Gastrocnemius medialis (tissue), 4 donors: ENCODE results near the gene ITPK1. TPM values are rescaled to one million over a fixed set of nuclear protein-coding genes. Genes with fewer than 3 reads are reported as not detected.
"Not testable (repeated sequence)": the region's sequence is repeated elsewhere in the genome, so short reads cannot be mapped to it uniquely, and the experiment has no call there.

Experiments used
- ATAC-seq, 2 donors: fragments of 150-250 bp; one replicate each; pipeline ENCODE4 v1.9.1; 2016
- DNase-seq, 2 donors: peaks; one replicate each; pipeline ENCODE4 v3.0.0-alpha.2; 2019
- H3K27ac ChIP-seq, 4 donors: fragments of 200-600 bp; sonication (generic); 1 replicate in 1 of 4; 2 replicates in 3 of 4; pipeline ENCODE4 v1.5.1; 2016 to 2018; ENCODE audit warnings: mild to moderate bottlenecking in 2 of 4, moderate library complexity in 1 of 4
- H3K27me3 ChIP-seq, 3 donors: fragments of 200-600 bp; sonication (generic) in 2 of 3; 1 replicate in 1 of 3; 2 replicates in 2 of 3; pipeline versions ENCODE4 v1.5.1 to v1.6.0; 2016 to 2019; ENCODE audit warnings: mild to moderate bottlenecking in 1 of 3, moderate library complexity in 1 of 3
- H3K36me3 ChIP-seq, 2 donors: fragments of 200-600 bp; sonication (generic) in 1 of 2; one replicate each; pipeline ENCODE4 v1.5.1; 2017 to 2018
- H3K4me1 ChIP-seq, 2 donors: fragments of 200-600 bp; sonication (generic) in 1 of 2; one replicate each; pipeline ENCODE4 v1.5.1; 2016 to 2017; ENCODE audit warnings: mild to moderate bottlenecking in 2 of 2
- H3K4me3 ChIP-seq, 4 donors: fragments of 200-600 bp; sonication (generic) in 3 of 4; 1 replicate in 1 of 4; 2 replicates in 3 of 4; pipeline ENCODE4 v1.5.1; 2016 to 2019; ENCODE audit warnings: mild to moderate bottlenecking in 2 of 4
- H3K9me3 ChIP-seq, 3 donors: fragments of 200-600 bp; sonication (generic) in 2 of 3; 1 replicate in 1 of 3; 2 replicates in 2 of 3; pipeline ENCODE4 v1.5.1; 2016 to 2019
- CTCF ChIP-seq, 5 experiments: fragments of 450-650 bp in 3 of 5; fragments of 200-600 bp in 2 of 5; sonication (generic) in 2 of 5; IDR thresholded peaks in 4 of 5; conservative IDR thresholded peaks in 1 of 5; 1 replicate in 4 of 5; 2 replicates in 1 of 5; pipeline ENCODE4 v1.5.1; 2016 to 2019; ENCODE audit warnings: antibody characterized with exemption in 5 of 5, mild to moderate bottlenecking in 3 of 5, moderate library complexity in 3 of 5
- POLR2A ChIP-seq, 2 donors: fragments of 450-650 bp; IDR thresholded peaks; one replicate each; pipeline ENCODE4 v1.6.1; 2017; ENCODE audit warnings: antibody characterized with exemption in 2 of 2, mild to moderate bottlenecking in 2 of 2, moderate library complexity in 2 of 2
- in situ Hi-C, 4 donors: fragments of 200-750 bp; cut with MboI; loops; one replicate each; pipeline versions ENCODE4 v1.15.0 to v1.8.0; 2017; ENCODE audit warnings: low sequenced_read_pairs in 4 of 4
- intact Hi-C: fragments of 100-400 bp; cut with DNase I; formaldehyde crosslinking; loops from one replicate; pipeline ENCODE4 v1.15.1; 2023; ENCODE audit warnings: low total_unique reads
- total RNA-seq, 4 donors: library from RNA; depleted of rRNA; stranded (reverse); fragments of >200 nt; gene quantifications; one replicate each; pipeline versions ENCODE4 v1.1.0 to v1.2.3, GENCODE V29; 2016

Gene ITPK1
- total RNA-seq, result 10 to 100 TPM; 49.7 to 80.1 (median 53.6) TPM

- Histone ChIP-seq H3K4me3 (peak within 1 kb of the TSS; percentile 83 to 94 (median 92)), H3K36me3 (no peaks in the 10 kb centered on the region), H3K4me1 (peaks cover 24 to 29% of the 10 kb centered on the region in 2 donors), H3K27ac (peak within 1 kb of the TSS; percentile 95 to 96 (median 96)), H3K9me3 (no peaks in the 10 kb centered on the region), H3K27me3 (no peaks in the 10 kb centered on the region)
- peak; percentile 80 to 85 for ATAC-seq
- in situ Hi-C loops (no loop called here), intact Hi-C loops (loop anchor here (1.0 to 2.0 kb wide), 6 partner anchors 23 to 217 kb away; partner anchors contain the start of genes BTBD7, GON7, LYSET and MOAP1)
- no peak for TF ChIP-seq POLR2A (IDR thresholded peaks at IDR 0.05)
- peak; percentile 9 to 55 (median 36) for TF ChIP-seq CTCF (IDR thresholded peaks at IDR 0.05 in 4 of 5, conservative IDR thresholded peaks at IDR 0.05 in 1 of 5)
- DNase-seq, result peak in 1 of 2 donors; percentile 39
Observed at GRCh38 chr14:93115821-93116675, at the start of gene ITPK1. ITPK1 (minus strand) TSS chr14:93115925; CDS start chr14:93115163, 762 bp downstream.

GRCh38 chr14:93163564-93163963 is 47.8 kb upstream of the ITPK1 start:
- Histone ChIP-seq H3K27ac (no peak overlapping the region), H3K27me3 (no peaks in the 10 kb centered on the region), H3K36me3 (no peaks in the 10 kb centered on the region), H3K9me3 (no peaks in the 10 kb centered on the region), H3K4me3 (no peak overlapping the region), H3K4me1 (no peaks in the 10 kb centered on the region)
- intact Hi-C loops (no loop called here), in situ Hi-C loops (no loop called here)
- TF ChIP-seq POLR2A (IDR thresholded peaks at IDR 0.05), result no peak
- no peak for TF ChIP-seq CTCF (IDR thresholded peaks at IDR 0.05 in 4 of 5, conservative IDR thresholded peaks at IDR 0.05 in 1 of 5)
- no peak for ATAC-seq
- no peak for DNase-seq

- Histone ChIP-seq H3K4me3 (no peak overlapping the region), H3K9me3 (no peaks in the 10 kb centered on the region), H3K27me3 (no peaks in the 10 kb centered on the region), H3K4me1 (no peaks in the 10 kb centered on the region), H3K27ac (no peak overlapping the region), H3K36me3 (no peaks in the 10 kb centered on the region)
- ATAC-seq (no peak), DNase-seq (no peak)
- no peak for TF ChIP-seq CTCF (IDR thresholded peaks at IDR 0.05 in 4 of 5, conservative IDR thresholded peaks at IDR 0.05 in 1 of 5)
- TF ChIP-seq POLR2A (IDR thresholded peaks at IDR 0.05), result no peak
- in situ Hi-C loops, result no loop called here
- intact Hi-C loops, result no loop called here
Observed at GRCh38 chr14:93161411-93161940, 45.8 kb upstream of the ITPK1 start.

GRCh38 chr14:93160353-93160801 is 44.7 kb upstream of the ITPK1 start:
- DNase-seq (no peak), ATAC-seq (no peak)
- Histone ChIP-seq H3K4me3 (no peak overlapping the region), H3K27me3 (no peaks in the 10 kb centered on the region), H3K36me3 (no peaks in the 10 kb centered on the region), H3K27ac (no peak overlapping the region), H3K9me3 (no peaks in the 10 kb centered on the region), H3K4me1 (no peaks in the 10 kb centered on the region)
- intact Hi-C loops (no loop called here), in situ Hi-C loops (no loop called here)
- TF ChIP-seq CTCF (IDR thresholded peaks at IDR 0.05 in 4 of 5, conservative IDR thresholded peaks at IDR 0.05 in 1 of 5), result no peak
- TF ChIP-seq POLR2A (IDR thresholded peaks at IDR 0.05), result no peak

- H3K27ac ChIP-seq, H3K36me3 ChIP-seq, H3K27me3 ChIP-seq, H3K4me3 ChIP-seq, H3K4me1 ChIP-seq, in situ Hi-C loops, ATAC-seq, DNase-seq, intact Hi-C loops, H3K9me3 ChIP-seq: not testable (repeated sequence)
Observed at GRCh38 chr14:93159625-93160352, 44.1 kb upstream of the ITPK1 start.

- H3K27ac ChIP-seq, H3K4me3 ChIP-seq, intact Hi-C loops, H3K4me1 ChIP-seq, ATAC-seq, H3K27me3 ChIP-seq, DNase-seq, H3K36me3 ChIP-seq, in situ Hi-C loops, H3K9me3 ChIP-seq: not testable (repeated sequence)
Observed at GRCh38 chr14:93158349-93158748, 42.6 kb upstream of the ITPK1 start.
